Hematopoietic multipotent progenitor cell (in vitro differentiated cells): ENCODE data around the gene STS. TPM values are rescaled to one million over a fixed set of nuclear protein-coding genes. Genes with fewer than 3 reads are reported as not detected.

Source experiments
- DNase-seq, 3 donors: peaks; one replicate each; pipeline ENCODE4 v3.0.0-alpha.2; 2011 to 2015; ENCODE audit warnings: low read depth in 2 of 3, low spot score in 2 of 3
- total RNA-seq: library from RNA; depleted of rRNA; stranded (reverse); fragments of >200 nt; gene quantifications from one replicate; pipeline ENCODE4 v1.2.3, GENCODE V29; 2012

STS gene
- total RNA-seq, 1 donor = 0.54 TPM

GRCh38 chrX:7139202-7140081 lies 8.1 kb upstream of the STS start:
- DNase-seq = no peak

DNA sequence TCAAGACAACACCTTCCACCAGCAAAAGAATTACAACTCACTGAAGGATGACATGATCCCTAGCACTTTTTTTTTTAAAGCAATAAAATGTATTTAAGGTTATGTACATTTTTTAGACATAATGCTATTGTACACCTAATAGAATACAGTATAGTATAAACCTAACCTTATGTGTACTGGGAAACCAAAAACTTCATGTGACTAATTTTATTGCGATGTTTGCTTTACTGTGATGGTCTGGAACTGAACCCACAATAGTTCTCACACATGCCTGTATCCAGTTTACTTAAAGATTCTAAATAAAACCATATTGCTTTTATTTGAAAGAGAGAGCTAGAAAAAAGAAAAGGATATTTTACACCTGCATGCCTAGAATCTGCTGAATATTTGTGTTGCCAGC lies 4.4 kb upstream of the STS start:
- no peak for DNase-seq

DNA sequence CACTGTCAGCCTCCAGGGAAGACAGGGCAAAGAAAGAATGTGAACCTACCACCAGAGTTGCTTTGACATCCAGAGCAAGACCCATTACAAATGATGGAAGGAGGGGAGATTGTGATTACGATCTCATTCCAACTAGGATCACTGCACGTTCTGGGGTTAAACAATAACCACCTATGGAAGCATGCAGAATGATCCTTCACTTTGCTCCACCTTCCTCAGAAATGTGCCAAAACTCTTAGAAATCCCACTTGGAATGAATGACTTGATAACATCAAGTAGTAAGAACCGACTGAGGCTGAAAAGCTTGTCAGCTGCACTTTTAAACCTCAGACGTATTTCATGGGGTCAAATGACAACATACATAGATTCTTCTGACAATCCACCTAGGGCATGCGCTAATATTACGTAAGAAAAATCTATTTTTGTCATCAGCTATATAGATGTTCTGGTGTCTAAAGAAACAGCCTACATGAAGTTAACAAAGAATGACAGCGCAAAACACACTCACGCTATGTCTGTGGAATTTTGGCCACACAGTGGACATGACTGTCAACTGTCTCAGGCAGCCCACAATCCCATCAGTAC lies 3.5 kb upstream of the STS start:
- no peak for DNase-seq

GRCh38 chrX:7145454-7145853 lies 2.1 kb upstream of the STS start:
- no peak for DNase-seq

GRCh38 chrX:7146020-7146702 lies 1.4 kb upstream of the STS start:
- DNase-seq = no peak

- no peak for DNase-seq
These were observed 654 bp upstream of the STS start for GRCh38 chrX:7146703-7147412.

GRCh38 chrX:7147978-7148854 lies 704 bp downstream of the STS start, which contains the start of gene PUDP:
Gene PUDP (minus strand): TSS chrX:7148153. CDS start chrX:7148113, 40 bp downstream.
- peak; percentile 83 to 96 (median 87) for DNase-seq

DNA sequence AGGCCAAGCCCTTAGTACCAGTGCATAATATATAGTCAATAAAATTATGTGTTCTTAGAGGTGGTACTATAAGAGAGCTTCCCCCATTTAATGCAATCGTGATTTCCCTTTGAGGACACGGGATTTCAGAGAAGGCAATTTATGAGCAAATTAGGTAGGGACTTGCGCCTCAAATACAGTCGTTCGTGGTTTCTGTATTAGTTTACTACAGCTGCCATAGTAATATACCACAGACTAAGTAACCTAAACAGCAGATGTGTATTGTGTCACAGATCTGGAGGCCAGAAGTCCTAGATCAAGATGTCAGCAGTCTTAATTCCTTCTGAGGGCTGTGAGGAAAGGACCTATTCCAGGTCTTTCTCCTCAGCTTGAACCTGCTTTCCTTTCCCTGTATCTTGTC lies 1.9 kb downstream of the STS start:
- no peak for DNase-seq

DNA sequence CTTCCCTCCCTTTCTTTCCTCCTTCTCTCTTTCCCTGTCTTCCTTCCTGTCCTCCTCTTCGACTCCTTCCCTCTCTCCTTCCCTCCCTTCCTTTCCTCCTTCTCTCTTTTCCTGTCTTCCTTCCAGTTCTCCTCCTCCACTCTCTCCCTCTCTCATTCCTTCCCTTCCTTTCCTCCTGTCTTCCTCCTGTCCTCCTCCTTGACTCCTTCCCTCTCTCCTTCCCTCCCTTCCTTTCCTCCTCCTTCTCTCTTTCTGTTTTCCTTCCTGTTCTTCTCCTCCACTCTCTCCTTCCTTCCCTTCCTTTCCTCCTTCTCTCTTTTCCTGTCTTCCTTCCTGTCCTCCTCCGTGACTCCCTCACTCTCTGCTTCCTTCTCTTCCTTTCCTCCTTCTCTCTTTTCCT lies 5.7 kb downstream of the STS start:
- DNase-seq = no peak

DNA sequence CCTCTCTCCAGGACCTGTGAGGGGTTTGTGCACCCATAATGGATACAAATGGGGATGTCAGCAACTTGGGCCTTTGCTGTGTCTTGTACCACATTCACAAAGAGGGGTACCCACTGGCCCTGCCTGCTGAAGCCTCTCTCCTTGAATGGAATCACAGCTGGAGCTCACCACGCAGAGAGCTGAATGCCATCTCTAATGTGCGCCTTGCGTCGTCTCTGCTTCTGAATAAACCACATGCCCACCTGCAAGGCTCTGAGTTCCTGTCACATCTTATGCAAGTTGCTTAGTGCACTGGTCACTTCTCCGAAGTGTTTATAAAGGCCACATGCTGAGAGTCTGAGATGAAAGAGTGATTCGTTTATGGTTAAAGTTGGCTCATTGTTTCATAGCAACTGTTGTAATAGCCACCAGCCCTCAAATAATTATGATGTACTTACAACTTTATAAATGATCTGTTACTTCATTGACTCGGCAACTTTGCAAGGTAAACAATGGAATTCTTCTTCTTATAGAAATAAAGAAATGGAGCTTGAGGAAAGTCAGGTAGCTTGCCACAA lies 6.6 kb downstream of the STS start:
- no peak for DNase-seq

GRCh38 chrX:7155163-7155562 lies 7.7 kb downstream of the STS start:
- DNase-seq = no peak

DNA sequence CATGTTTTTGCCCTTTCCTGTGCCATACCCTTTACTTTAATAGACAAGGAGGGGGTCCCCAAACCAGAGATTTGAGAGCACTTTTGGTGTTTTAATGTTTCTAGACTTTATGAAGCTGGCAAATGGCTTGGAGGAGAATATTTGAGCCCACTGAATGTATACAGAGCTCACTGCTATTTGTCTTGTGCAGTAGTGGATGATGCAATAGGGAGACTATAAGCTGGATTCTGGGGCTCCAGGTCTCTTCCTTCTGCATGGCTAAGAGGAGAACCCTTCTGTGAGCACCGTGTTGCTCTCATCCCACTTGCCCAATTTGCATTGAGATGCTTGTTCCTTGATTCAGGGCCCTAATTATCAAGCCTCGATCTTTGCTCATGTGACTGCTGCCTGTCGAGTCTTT lies 9.4 kb downstream of the STS start:
- no peak for DNase-seq

GRCh38 chrX:7158468-7158990 lies 11.0 kb downstream of the STS start:
- DNase-seq = no peak

DNA sequence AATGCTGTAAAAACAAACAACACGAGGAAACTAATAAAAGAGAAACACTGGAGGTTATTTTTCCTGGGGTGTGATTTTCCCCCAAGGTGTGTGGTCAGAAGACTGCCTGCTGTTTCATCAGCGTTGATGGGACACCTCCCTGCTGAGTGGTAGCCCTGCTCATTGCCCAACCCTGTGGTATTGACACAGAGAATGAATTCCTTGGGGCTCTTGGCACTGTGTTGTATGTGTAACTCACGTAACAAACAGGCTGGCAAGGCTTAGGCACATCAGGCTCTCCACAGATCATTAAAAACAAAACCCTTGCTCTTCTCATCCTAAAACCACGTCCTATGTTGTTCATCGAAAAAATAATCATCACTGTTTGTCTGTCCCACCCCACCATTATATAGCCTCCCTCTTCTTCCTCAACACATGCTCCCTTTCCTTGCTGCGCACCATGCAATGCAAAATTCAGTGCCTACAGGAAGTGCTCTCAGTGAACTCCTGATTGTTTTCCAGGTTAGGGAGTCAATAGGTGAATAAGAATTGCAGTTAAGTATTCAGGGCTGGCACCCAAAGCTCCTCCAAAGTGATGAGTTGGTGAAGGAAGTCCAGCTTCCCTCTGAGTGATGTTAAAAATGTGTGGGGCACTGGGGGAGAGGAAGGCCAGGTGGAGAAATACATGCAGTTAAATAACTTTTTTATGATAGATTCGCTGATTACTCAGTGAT lies 11.8 kb downstream of the STS start:
- DNase-seq = no peak

DNA sequence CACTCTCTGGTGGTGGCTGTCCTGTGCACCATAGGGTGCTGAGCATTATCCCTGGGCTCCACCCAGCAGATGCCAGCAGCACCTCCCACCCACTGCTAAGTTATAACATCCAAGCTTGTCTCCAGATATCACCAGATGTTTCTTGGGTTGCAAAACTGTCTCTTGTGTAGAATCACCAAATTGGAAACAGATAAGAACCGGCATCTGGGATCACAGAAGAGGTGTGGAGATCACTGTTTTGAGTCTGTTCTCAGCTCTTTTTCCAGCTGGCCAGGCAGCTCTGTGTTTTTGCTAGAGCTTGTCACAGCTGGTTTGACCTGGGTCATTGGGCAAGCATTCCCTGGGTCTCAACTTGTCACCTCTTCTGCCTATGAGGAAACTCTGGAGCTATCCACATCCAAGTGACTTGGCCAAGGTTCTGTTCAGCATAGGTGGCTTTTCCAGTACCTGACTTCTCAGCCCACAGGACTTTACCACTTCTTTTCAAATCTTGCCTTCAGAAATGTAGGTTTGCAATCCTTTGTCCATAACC lies 15.7 kb downstream of the STS start:
- no peak for DNase-seq

DNA sequence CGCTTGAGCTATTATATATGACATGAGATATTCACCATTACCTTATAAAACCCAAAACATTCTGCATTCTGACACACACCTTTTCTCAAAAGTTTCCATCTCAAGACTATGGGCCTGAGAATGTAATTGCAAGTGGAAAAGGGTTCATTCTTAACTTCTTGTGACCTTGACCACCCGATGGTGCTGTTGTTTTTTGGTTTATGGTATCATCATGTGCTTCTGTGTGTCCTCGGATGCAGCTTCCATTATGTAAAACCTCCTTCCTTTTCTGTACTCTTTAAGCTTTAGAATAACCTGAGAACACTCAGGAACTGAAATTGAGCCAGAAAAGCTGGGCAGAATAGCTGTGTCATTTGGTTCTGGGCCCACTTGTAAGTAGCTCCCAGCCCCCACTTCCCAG lies 16.7 kb downstream of the STS start:
- DNase-seq = no peak

GRCh38 chrX:7168371-7168770 lies 20.9 kb downstream of the STS start:
- DNase-seq = no peak

GRCh38 chrX:7169627-7170026 lies 22.1 kb downstream of the STS start:
- DNase-seq = no peak

GRCh38 chrX:7170898-7171297 lies 23.4 kb downstream of the STS start:
- DNase-seq = peak in 2 of 3 donors; percentile 10 to 17
